Muscle layer of colon (tissue), 2 donors: ENCODE measurements around the gene PMM2.
"Not testable (repeated sequence)": the region's sequence is repeated elsewhere in the genome, so short reads cannot be mapped to it uniquely, and the experiment has no call there.

Experiments
- H3K27ac ChIP-seq: one replicate; pipeline ENCODE4 v1.7.0; 2013; ENCODE audit warnings: low read depth, mild to moderate bottlenecking, low read length, moderate library complexity
- H3K27me3 ChIP-seq, 2 donors: one replicate each; pipeline ENCODE4 v1.7.0; 2013; ENCODE audit warnings: low read length in 2 of 2, mild to moderate bottlenecking in 2 of 2; ENCODE audit not compliant: insufficient read depth in 2 of 2, control insufficient read depth in 1 of 2
- H3K36me3 ChIP-seq: one replicate; pipeline ENCODE4 v1.7.0; 2013; ENCODE audit warnings: mild to moderate bottlenecking, low read length; ENCODE audit not compliant: insufficient read depth
- H3K4me1 ChIP-seq: one replicate; pipeline ENCODE4 v1.7.0; 2013; ENCODE audit warnings: mild to moderate bottlenecking, low read length; ENCODE audit not compliant: insufficient read depth
- H3K4me3 ChIP-seq, 2 donors: one replicate each; pipeline ENCODE4 v1.7.0; 2013; ENCODE audit warnings: low read length in 2 of 2, low read depth in 1 of 2, mild to moderate bottlenecking in 1 of 2, moderate library complexity in 1 of 2
- H3K9ac ChIP-seq: one replicate; pipeline ENCODE4 v1.7.0; 2013; ENCODE audit warnings: low read length
- H3K9me3 ChIP-seq: one replicate; pipeline ENCODE4 v1.7.0; 2013; ENCODE audit warnings: mild to moderate bottlenecking, low read length
- donor health status: abdominal sarcoma.
- donor health status: Adenocarcinoma of cecum.

The PMM2 gene

GRCh38 chr16:8826278-8826879, 28.7 kb downstream of the PMM2 start:
- no peak overlapping the region for H3K27ac ChIP-seq
- H3K36me3 ChIP-seq, result peaks cover under 1% of the 10 kb centered on the region
- no peaks in the 10 kb centered on the region for H3K27me3 ChIP-seq
- no peak overlapping the region for H3K4me3 ChIP-seq
- H3K4me1 ChIP-seq, result peaks cover 6% of the 10 kb centered on the region
- no peaks in the 10 kb centered on the region for H3K9me3 ChIP-seq
- H3K9ac ChIP-seq, result no peak overlapping the region

GRCh38 chr16:8828541-8829165, 31.0 kb downstream of the PMM2 start:
- Histone ChIP-seq H3K9ac (no peak overlapping the region), H3K36me3 (peaks cover 11% of the 10 kb centered on the region), H3K4me1 (peaks cover 6% of the 10 kb centered on the region), H3K9me3 (no peaks in the 10 kb centered on the region), H3K4me3 (no peak overlapping the region), H3K27ac (no peak overlapping the region), H3K27me3 (no peaks in the 10 kb centered on the region)

GRCh38 chr16:8831450-8831849, 33.8 kb downstream of the PMM2 start:
- H3K9me3 ChIP-seq, result no peaks in the 10 kb centered on the region
- no peak overlapping the region for H3K27ac ChIP-seq
- no peaks in the 10 kb centered on the region for H3K27me3 ChIP-seq
- H3K36me3 ChIP-seq, result peaks cover 11% of the 10 kb centered on the region
- no peak overlapping the region for H3K4me3 ChIP-seq
- H3K4me1 ChIP-seq, result no peaks in the 10 kb centered on the region
- no peak overlapping the region for H3K9ac ChIP-seq

- H3K27me3 ChIP-seq, result no peaks in the 10 kb centered on the region
- H3K36me3 ChIP-seq, result peaks cover 11% of the 10 kb centered on the region
- no peak overlapping the region for H3K4me3 ChIP-seq
- no peaks in the 10 kb centered on the region for H3K4me1 ChIP-seq
- no peaks in the 10 kb centered on the region for H3K9me3 ChIP-seq
- H3K27ac ChIP-seq, result no peak overlapping the region
- H3K9ac ChIP-seq, result no peak overlapping the region
Measured at GRCh38 chr16:8831871-8832716, 34.5 kb downstream of the PMM2 start.

- H3K27ac ChIP-seq, result no peak overlapping the region
- H3K27me3 ChIP-seq, result no peaks in the 10 kb centered on the region
- no peak overlapping the region for H3K4me3 ChIP-seq
Measured at GRCh38 chr16:8832717-8833105, 35.1 kb downstream of the PMM2 start.

DNA sequence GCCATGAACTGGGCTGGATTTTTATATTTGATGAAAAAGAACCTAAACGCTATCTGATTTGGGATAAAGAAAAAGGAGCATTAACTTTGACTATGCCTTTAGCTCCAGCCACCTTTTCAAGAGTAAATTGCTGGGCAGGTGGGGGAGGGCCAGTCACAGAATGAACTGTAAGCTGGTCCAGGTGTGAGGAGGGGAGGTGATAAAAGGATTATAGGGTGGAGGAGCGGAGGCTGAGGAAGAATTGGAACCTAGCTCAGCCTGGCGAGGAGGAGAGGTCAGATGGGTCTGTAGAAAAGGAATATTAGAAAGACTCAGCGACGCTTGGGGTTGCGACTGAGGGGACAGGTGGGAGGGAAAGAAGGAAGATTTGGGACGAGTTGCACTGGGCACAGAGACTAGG, 39.2 kb downstream of the PMM2 start:
- H3K9me3 ChIP-seq, H3K36me3 ChIP-seq, H3K4me1 ChIP-seq, H3K9ac ChIP-seq, H3K27me3 ChIP-seq, H3K4me3 ChIP-seq, H3K27ac ChIP-seq: not testable (repeated sequence)

More at GRCh38 chr16:8832717-8833105, 35.1 kb downstream of the PMM2 start:
- Histone ChIP-seq H3K36me3 (peaks cover 11% of the 10 kb centered on the region), H3K4me1 (no peaks in the 10 kb centered on the region), H3K9me3 (no peaks in the 10 kb centered on the region), H3K9ac (no peak overlapping the region)

DNA sequence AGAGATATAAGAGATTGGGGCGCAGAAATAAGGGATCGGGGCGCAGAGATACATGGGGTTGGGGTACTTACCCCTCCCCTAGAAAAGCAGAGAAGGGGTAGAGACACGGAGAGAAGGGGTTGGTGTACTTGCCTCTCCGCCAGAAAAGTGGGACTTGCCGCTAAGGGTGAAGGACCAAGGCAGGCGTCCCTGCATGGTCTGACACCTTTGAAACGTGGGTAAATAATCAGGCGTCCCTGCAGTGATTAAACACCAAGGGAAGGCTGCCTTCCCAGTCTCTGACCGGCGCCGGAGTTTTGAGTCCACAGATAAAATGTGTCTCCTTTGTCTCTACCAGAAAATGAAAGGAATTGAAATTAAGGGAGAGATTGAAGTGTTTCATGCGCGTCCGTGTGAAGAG, 40.0 kb downstream of the PMM2 start:
- H3K27ac ChIP-seq, H3K4me3 ChIP-seq, H3K9ac ChIP-seq: not testable (repeated sequence)

DNA sequence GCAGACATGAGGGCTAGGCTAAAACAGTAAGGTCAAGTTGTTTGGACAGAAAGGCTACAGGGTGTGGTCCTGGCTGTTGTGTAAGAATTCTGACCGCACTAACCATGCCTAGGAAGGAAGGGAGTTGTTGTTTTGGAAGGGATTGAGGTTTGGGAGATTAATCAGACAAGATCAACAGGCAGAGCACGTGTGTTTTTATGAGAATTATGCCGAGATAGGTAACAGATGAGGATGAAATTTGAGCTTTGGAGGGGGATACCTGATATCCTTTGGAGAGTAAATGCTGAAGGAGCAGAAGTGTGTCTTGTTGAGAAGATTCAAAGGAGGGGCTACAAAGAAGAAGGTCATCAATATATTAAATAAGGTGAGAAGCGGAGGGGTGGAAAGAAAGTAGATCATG, 44.4 kb downstream of the PMM2 start:
- H3K27ac ChIP-seq, H3K27me3 ChIP-seq, H3K9ac ChIP-seq, H3K4me3 ChIP-seq, H3K4me1 ChIP-seq, H3K9me3 ChIP-seq, H3K36me3 ChIP-seq: not testable (repeated sequence)

More for the DNA sequence above, 40.0 kb downstream of the PMM2 start:
- not testable (repeated sequence) for H3K27me3 ChIP-seq, H3K36me3 ChIP-seq, H3K4me1 ChIP-seq, H3K9me3 ChIP-seq

GRCh38 chr16:8843296-8843695, 45.7 kb downstream of the PMM2 start:
- H3K27ac ChIP-seq, H3K4me3 ChIP-seq, H3K9me3 ChIP-seq, H3K9ac ChIP-seq, H3K27me3 ChIP-seq, H3K4me1 ChIP-seq, H3K36me3 ChIP-seq: not testable (repeated sequence)

DNA sequence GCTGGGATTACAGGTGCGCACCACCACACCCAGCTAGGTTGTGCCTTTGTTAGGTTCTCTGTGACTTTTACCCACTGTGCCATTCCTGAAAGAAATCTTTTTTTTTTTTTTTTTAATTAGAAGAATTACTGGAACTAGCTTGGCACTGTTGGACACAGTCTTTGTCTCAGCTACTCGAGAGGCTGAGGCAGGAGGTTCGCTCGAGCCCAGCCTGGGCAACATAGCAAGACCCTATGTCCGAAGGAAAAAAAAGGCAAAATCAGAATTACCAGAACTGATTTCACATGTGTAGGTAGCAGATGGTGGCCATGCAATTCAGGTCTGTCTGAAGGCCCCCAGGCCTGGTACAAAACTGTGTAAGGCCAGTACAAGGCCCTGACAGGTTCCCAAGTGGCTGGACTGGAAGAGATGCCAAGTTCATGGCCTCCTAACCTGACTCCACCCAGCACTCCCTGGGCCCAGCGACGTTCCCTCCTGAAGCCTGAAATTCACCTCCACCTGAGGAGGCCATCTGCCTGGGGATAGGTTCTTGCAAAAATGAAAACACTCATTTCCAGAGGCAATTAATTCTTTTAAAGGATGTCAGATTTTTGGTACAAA, 48.2 kb downstream of the PMM2 start:
- Histone ChIP-seq H3K4me1 (peaks cover 6% of the 10 kb centered on the region), H3K27ac (no peak overlapping the region), H3K9ac (no peak overlapping the region), H3K27me3 (no peaks in the 10 kb centered on the region), H3K9me3 (no peaks in the 10 kb centered on the region), H3K36me3 (peaks cover 12% of the 10 kb centered on the region), H3K4me3 (no peak overlapping the region)

GRCh38 chr16:8846401-8846932, 48.8 kb downstream of the PMM2 start:
- Histone ChIP-seq H3K4me1 (peaks cover 6% of the 10 kb centered on the region), H3K4me3 (no peak overlapping the region), H3K27ac (no peak overlapping the region), H3K9ac (no peak overlapping the region), H3K36me3 (peaks cover 12% of the 10 kb centered on the region), H3K27me3 (no peaks in the 10 kb centered on the region), H3K9me3 (no peaks in the 10 kb centered on the region)
